Calu3 (cell line): ENCODE measurements around the gene NPBWR2. TPM values are rescaled to one million over a fixed set of nuclear protein-coding genes. Genes with fewer than 3 reads are reported as not detected.
"Not testable (repeated sequence)": the region's sequence is repeated elsewhere in the genome, so short reads cannot be mapped to it uniquely, and the experiment has no call there.

Experiments
- BruUV-seq: library from RNA; stranded (reverse); fragments of 400-500 nt; replicated peaks from 2 replicates; lab custom pipeline; 2021; lab: Mats Ljungman, UMichigan
- CTCF ChIA-PET: fragments of 300-600 bp; sonication (Branson Sonifier 250); formaldehyde crosslinking; loops from one replicate; lab custom pipeline; 2022; ENCODE audit warnings: antibody characterized with exemption; lab: Charles Lee
- DNase-seq: peaks from one replicate; pipeline ENCODE4 v3.0.0; 2022
- H3K27ac Mint-ChIP-seq: one replicate; pipeline ENCODE4 v1.8.0; 2022; ENCODE audit warnings: mixed read lengths; ENCODE audit not compliant: unreplicated experiment
- H3K27me3 Mint-ChIP-seq: one replicate; pipeline ENCODE4 v1.8.0; 2022; ENCODE audit warnings: mixed read lengths; ENCODE audit not compliant: unreplicated experiment
- H3K36me3 Mint-ChIP-seq: one replicate; pipeline ENCODE4 v1.8.0; 2022; ENCODE audit warnings: mild to moderate bottlenecking, moderate library complexity, mixed read lengths; ENCODE audit not compliant: insufficient read depth, unreplicated experiment
- H3K4me1 Mint-ChIP-seq: one replicate; pipeline ENCODE4 v1.8.0; 2022; ENCODE audit warnings: mild to moderate bottlenecking, low read depth, mixed read lengths; ENCODE audit not compliant: unreplicated experiment
- H3K4me3 Mint-ChIP-seq: one replicate; pipeline ENCODE4 v1.8.0; 2022; ENCODE audit warnings: mild to moderate bottlenecking, low read depth, moderate library complexity, mixed read lengths; ENCODE audit not compliant: unreplicated experiment
- H3K9me3 Mint-ChIP-seq: one replicate; pipeline ENCODE4 v1.8.0; 2022; ENCODE audit warnings: low read depth, mixed read lengths; ENCODE audit not compliant: unreplicated experiment
- CTCF ChIP-seq: fragments of 200-600 bp; IDR thresholded peaks from one replicate; pipeline ENCODE4 v1.8.0; 2022; ENCODE audit warnings: antibody characterized with exemption; ENCODE audit not compliant: unreplicated experiment
- intact Hi-C: fragments of 100-400 bp; cut with micrococcal nuclease; formaldehyde crosslinking; loops from one replicate; pipeline ENCODE4 v1.10.0; 2022; ENCODE audit not compliant: unreplicated experiment
- total RNA-seq: library from RNA; stranded (reverse); gene quantifications from 2 replicates; pipeline ENCODE4 v1.2.3, GENCODE V29; 2022

Gene NPBWR2
- total RNA-seq, 1 experiment from 2014 or later: not detected

- no peak overlapping the region for H3K4me3 Mint-ChIP-seq
- DNase-seq: no peak
- CTCF ChIA-PET: interaction anchor here (1.0 kb wide), 2 partner anchors 9 to 47 kb away, joined by 3 to 4 read pairs; no protein-coding TSS in a partner anchor
Observed at GRCh38 chr20:64130876-64131275, 23.5 kb upstream of the NPBWR2 start.

GRCh38 chr20:64130271-64130670 lies 22.9 kb upstream of the NPBWR2 start:
- BruUV-seq: no TSS peak
- H3K4me3 Mint-ChIP-seq: no peak overlapping the region
- peaks cover 56% of the 10 kb centered on the region for H3K27me3 Mint-ChIP-seq
- no peaks in the 10 kb centered on the region for H3K9me3 Mint-ChIP-seq
- DNase-seq: no peak
- H3K36me3 Mint-ChIP-seq: no peaks in the 10 kb centered on the region
- no peak overlapping the region for H3K27ac Mint-ChIP-seq
- no peak for TF ChIP-seq CTCF
- CTCF ChIA-PET: no interaction called here
- H3K4me1 Mint-ChIP-seq: peaks cover 9% of the 10 kb centered on the region
- intact Hi-C loops: loop anchor here (5.0 kb wide), 1 partner anchor 127 kb away; the partner anchor contains the start of gene PCMTD2

More at GRCh38 chr20:64130876-64131275, 23.5 kb upstream of the NPBWR2 start:
- Mint-ChIP-seq H3K4me1 (peaks cover 9% of the 10 kb centered on the region), H3K27ac (no peak overlapping the region), H3K36me3 (no peaks in the 10 kb centered on the region), H3K9me3 (no peaks in the 10 kb centered on the region), H3K27me3 (peaks cover 56% of the 10 kb centered on the region)
- no peak for TF ChIP-seq CTCF
- no TSS peak for BruUV-seq
- intact Hi-C loops: loop anchor here (5.0 kb wide), 1 partner anchor 126 kb away; the partner anchor contains the start of gene PCMTD2

- no TSS peak for BruUV-seq
- Mint-ChIP-seq H3K36me3 (no peaks in the 10 kb centered on the region), H3K4me3 (no peak overlapping the region), H3K4me1 (peaks cover 9% of the 10 kb centered on the region), H3K9me3 (no peaks in the 10 kb centered on the region), H3K27ac (no peak overlapping the region), H3K27me3 (peaks cover 56% of the 10 kb centered on the region)
- CTCF ChIA-PET: no interaction called here
- intact Hi-C loops: no loop called here
- no peak for TF ChIP-seq CTCF
- DNase-seq: no peak
Observed at GRCh38 chr20:64129146-64129782, 21.9 kb upstream of the NPBWR2 start.

GRCh38 chr20:64123517-64123916 lies 16.2 kb upstream of the NPBWR2 start:
- H3K27ac Mint-ChIP-seq, H3K4me3 Mint-ChIP-seq, BruUV-seq, H3K9me3 Mint-ChIP-seq, H3K36me3 Mint-ChIP-seq, H3K4me1 Mint-ChIP-seq, DNase-seq, CTCF ChIA-PET: not testable (repeated sequence)
- intact Hi-C loops: loop anchor here (5.0 kb wide), 2 partner anchors 41 to 86 kb away; partner anchors contain the start of genes C20orf204, LKAAEAR1 and OPRL1
- H3K27me3 Mint-ChIP-seq: peaks cover 60% of the 10 kb centered on the region

- H3K27me3 Mint-ChIP-seq: peaks cover 55% of the 10 kb centered on the region
- not testable (repeated sequence) for H3K27ac Mint-ChIP-seq, H3K4me3 Mint-ChIP-seq, DNase-seq, H3K4me1 Mint-ChIP-seq, H3K36me3 Mint-ChIP-seq, BruUV-seq, H3K9me3 Mint-ChIP-seq
- intact Hi-C loops: loop anchor here (5.0 kb wide), 2 partner anchors 41 to 86 kb away; partner anchors contain the start of genes C20orf204, LKAAEAR1 and OPRL1
- CTCF ChIA-PET: interaction anchor here (0.5 kb wide), 1 partner anchor 23 kb away, joined by 5 read pairs; no protein-coding TSS in a partner anchor
Observed at GRCh38 chr20:64122927-64123326, 15.6 kb upstream of the NPBWR2 start.
